Measurements from ENCODE around the gene SCAMP5. TPM values are rescaled to one million over a fixed set of nuclear protein-coding genes. Genes with fewer than 3 reads are reported as not detected.
A peak's percentile ranks its signal among the peaks of the same experiment; 100 is the strongest.

SCAMP5 gene
- total RNA-seq, 1 donor from 2014 or later, result 2.6 TPM

GRCh38 chr15:75053748-75054125 lies 58.4 kb downstream of the SCAMP5 start:
- ATAC-seq, result no peak
- no peak for TF ChIP-seq CTCF (IDR thresholded peaks at IDR 0.05)
- H3K27me3 ChIP-seq, result no peaks in the 10 kb centered on the region

GRCh38 chr15:75054172-75054897 lies 59.0 kb downstream of the SCAMP5 start:
- intact Hi-C loops (cut with DNase I), result no loop called here
- Histone ChIP-seq H3K4me3 (no peak overlapping the region), H3K9me3 (no peaks in the 10 kb centered on the region), H3K27ac (no peak overlapping the region), H3K4me1 (peaks cover 22% of the 10 kb centered on the region), H3K27me3 (no peaks in the 10 kb centered on the region), H3K36me3 (no peaks in the 10 kb centered on the region)
- ATAC-seq (no peak), DNase-seq (no peak)
- TF ChIP-seq CTCF (IDR thresholded peaks at IDR 0.05), result no peak

More at GRCh38 chr15:75053748-75054125, 58.4 kb downstream of the SCAMP5 start:
- intact Hi-C loops (cut with DNase I), result no loop called here
- Histone ChIP-seq H3K36me3 (no peaks in the 10 kb centered on the region), H3K4me3 (no peak overlapping the region), H3K27ac (no peak overlapping the region), H3K9me3 (no peaks in the 10 kb centered on the region), H3K4me1 (peaks cover 28% of the 10 kb centered on the region)
- no peak for DNase-seq

GRCh38 chr15:75056036-75056435 lies 60.7 kb downstream of the SCAMP5 start:
- H3K4me3 ChIP-seq, result no peak overlapping the region
- H3K4me1 ChIP-seq, result peaks cover 7% of the 10 kb centered on the region
- intact Hi-C loops (cut with DNase I), result no loop called here
- no peak for TF ChIP-seq CTCF (IDR thresholded peaks at IDR 0.05)
- peak; percentile 38 for DNase-seq
- no peaks in the 10 kb centered on the region for H3K27me3 ChIP-seq
- no peaks in the 10 kb centered on the region for H3K36me3 ChIP-seq
- no peak for ATAC-seq
- no peaks in the 10 kb centered on the region for H3K9me3 ChIP-seq
- H3K27ac ChIP-seq, result no peak overlapping the region

- H3K27me3 ChIP-seq, result no peaks in the 10 kb centered on the region
- intact Hi-C loops (cut with DNase I), result no loop called here
- no peak for TF ChIP-seq CTCF (IDR thresholded peaks at IDR 0.05)
- DNase-seq (no peak), ATAC-seq (no peak)
- no peak overlapping the region for H3K4me3 ChIP-seq
- H3K4me1 ChIP-seq, result peaks cover 7% of the 10 kb centered on the region
- H3K27ac ChIP-seq, result no peak overlapping the region
- no peaks in the 10 kb centered on the region for H3K36me3 ChIP-seq
- H3K9me3 ChIP-seq, result no peaks in the 10 kb centered on the region
These were observed 63.0 kb downstream of the SCAMP5 start for GRCh38 chr15:75058127-75058905.

GRCh38 chr15:75059607-75060006 lies 64.2 kb downstream of the SCAMP5 start:
- H3K27me3 ChIP-seq, result no peaks in the 10 kb centered on the region
- TF ChIP-seq CTCF (IDR thresholded peaks at IDR 0.05), result no peak
- no peaks in the 10 kb centered on the region for H3K36me3 ChIP-seq
- no peak overlapping the region for H3K4me3 ChIP-seq
- DNase-seq (peak; percentile 29), ATAC-seq (no peak)
- H3K4me1 ChIP-seq, result peaks cover 7% of the 10 kb centered on the region
- intact Hi-C loops (cut with DNase I), result no loop called here
- no peak overlapping the region for H3K27ac ChIP-seq
- no peaks in the 10 kb centered on the region for H3K9me3 ChIP-seq
